Activated B cell treated with CpG ODN at 0.5 μM for 24 hours (primary cell): Measurements from ENCODE around the gene ERGIC1. TPM values are rescaled to one million over a fixed set of nuclear protein-coding genes. Genes with fewer than 3 reads are reported as not detected.

Source experiments
- ATAC-seq: fragments of 200-7000 bp; cut with Tn5 transposase; one replicate; pipeline ENCODE4 v1.10.0; 2021; ENCODE audit warnings: low read depth, mild to moderate bottlenecking, moderate library complexity
- CTCF ChIA-PET: fragments of 350-600 bp; sonication (Branson Sonifier 250); formaldehyde crosslinking; loops from one replicate; lab custom pipeline; 2021; ENCODE audit warnings: antibody characterized with exemption; lab: Charles Lee
- POLR2A ChIA-PET: fragments of 350-600 bp; sonication (Branson Sonifier 250); formaldehyde crosslinking; loops from one replicate; lab custom pipeline; 2021; ENCODE audit warnings: antibody characterized with exemption; lab: Charles Lee
- DNase-seq: peaks from one replicate; pipeline ENCODE4 v3.0.0; 2022
- H3K27ac Mint-ChIP-seq: one replicate; pipeline ENCODE4 v1.8.0; 2020; ENCODE audit warnings: mixed read lengths
- H3K27me3 Mint-ChIP-seq: one replicate; pipeline ENCODE4 v1.8.0; 2021; ENCODE audit warnings: mixed read lengths
- H3K36me3 Mint-ChIP-seq: one replicate; pipeline ENCODE4 v1.8.0; 2021; ENCODE audit warnings: low read depth, mixed read lengths
- H3K4me1 Mint-ChIP-seq: one replicate; pipeline ENCODE4 v1.8.0; 2021; ENCODE audit warnings: mixed read lengths
- H3K4me3 Mint-ChIP-seq: one replicate; pipeline ENCODE4 v1.8.0; 2020; ENCODE audit warnings: mild to moderate bottlenecking, mixed read lengths
- H3K9me3 Mint-ChIP-seq: one replicate; pipeline ENCODE4 v1.8.0; 2020; ENCODE audit warnings: mixed read lengths
- intact Hi-C: fragments of 100-400 bp; cut with micrococcal nuclease; formaldehyde crosslinking; loops from one replicate; pipeline ENCODE4 v1.15.1; 2024
- total RNA-seq: library from RNA; stranded (reverse); gene quantifications from 2 replicates; pipeline ENCODE4 v1.2.3, GENCODE V29; 2022
- TF ChIP-seq, protein P1 (sequence below): fragments of 200-600 bp; IDR thresholded peaks from one replicate; pipeline ENCODE4 v1.8.0; 2022; ENCODE audit warnings: antibody characterized with exemption, mild to moderate bottlenecking

The ERGIC1 gene
- total RNA-seq, 1 donor from 2014 or later, result 72.5 TPM

- H3K27me3 Mint-ChIP-seq, result peaks cover 4% of the 10 kb centered on the region
- CTCF ChIA-PET, result no interaction called here
- TF ChIP-seq, protein P1, sequence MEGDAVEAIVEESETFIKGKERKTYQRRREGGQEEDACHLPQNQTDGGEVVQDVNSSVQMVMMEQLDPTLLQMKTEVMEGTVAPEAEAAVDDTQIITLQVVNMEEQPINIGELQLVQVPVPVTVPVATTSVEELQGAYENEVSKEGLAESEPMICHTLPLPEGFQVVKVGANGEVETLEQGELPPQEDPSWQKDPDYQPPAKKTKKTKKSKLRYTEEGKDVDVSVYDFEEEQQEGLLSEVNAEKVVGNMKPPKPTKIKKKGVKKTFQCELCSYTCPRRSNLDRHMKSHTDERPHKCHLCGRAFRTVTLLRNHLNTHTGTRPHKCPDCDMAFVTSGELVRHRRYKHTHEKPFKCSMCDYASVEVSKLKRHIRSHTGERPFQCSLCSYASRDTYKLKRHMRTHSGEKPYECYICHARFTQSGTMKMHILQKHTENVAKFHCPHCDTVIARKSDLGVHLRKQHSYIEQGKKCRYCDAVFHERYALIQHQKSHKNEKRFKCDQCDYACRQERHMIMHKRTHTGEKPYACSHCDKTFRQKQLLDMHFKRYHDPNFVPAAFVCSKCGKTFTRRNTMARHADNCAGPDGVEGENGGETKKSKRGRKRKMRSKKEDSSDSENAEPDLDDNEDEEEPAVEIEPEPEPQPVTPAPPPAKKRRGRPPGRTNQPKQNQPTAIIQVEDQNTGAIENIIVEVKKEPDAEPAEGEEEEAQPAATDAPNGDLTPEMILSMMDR, result no peak
- intact Hi-C loops, result no loop called here
- ATAC-seq (no peak), DNase-seq (no peak)
- H3K4me1 Mint-ChIP-seq, result no peaks in the 10 kb centered on the region
- peaks cover under 1% of the 10 kb centered on the region for H3K36me3 Mint-ChIP-seq
- no peak overlapping the region for H3K4me3 Mint-ChIP-seq
- no peak overlapping the region for H3K27ac Mint-ChIP-seq
- no peaks in the 10 kb centered on the region for H3K9me3 Mint-ChIP-seq
- POLR2A ChIA-PET, result no interaction called here
These were observed 141.2 kb downstream of the ERGIC1 start for GRCh38 chr5:172975289-172975688.

GRCh38 chr5:172979778-172980177 is 145.7 kb downstream of the ERGIC1 start:
- Mint-ChIP-seq H3K27me3 (peaks cover 4% of the 10 kb centered on the region), H3K9me3 (no peaks in the 10 kb centered on the region), H3K4me1 (peaks cover 14% of the 10 kb centered on the region), H3K27ac (no peak overlapping the region), H3K36me3 (peaks cover 3% of the 10 kb centered on the region), H3K4me3 (no peak overlapping the region)
- intact Hi-C loops, result loop anchor here (2.0 to 5.0 kb wide), 2 partner anchors 58 to 303 kb away; no protein-coding TSS in a partner anchor
- ChIA-PET CTCF (interaction anchor here (1.6 kb wide), 2 partner anchors 165 to 593 kb away, joined by 5 to 9 read pairs; partner anchors contain the start of gene BNIP1), POLR2A (no interaction called here)
- DNase-seq (no peak), ATAC-seq (no peak)
- TF ChIP-seq, protein P1, result no peak

- ATAC-seq (no peak), DNase-seq (no peak)
- ChIA-PET POLR2A (interaction anchor here (3.6 kb wide), 1 partner anchor 23 kb away, joined by 38 read pairs; the partner anchor contains the start of gene RPL26L1), CTCF (interaction anchor here (1.1 to 1.5 kb wide), 5 partner anchors 23 to 222 kb away, joined by 3 read pairs; partner anchors contain the start of gene RPL26L1)
- H3K4me1 Mint-ChIP-seq, result peaks cover 31% of the 10 kb centered on the region
- H3K4me3 Mint-ChIP-seq, result no peak overlapping the region
- H3K27me3 Mint-ChIP-seq, result no peaks in the 10 kb centered on the region
- H3K27ac Mint-ChIP-seq, result no peak overlapping the region
- H3K9me3 Mint-ChIP-seq, result no peaks in the 10 kb centered on the region
- intact Hi-C loops, result loop anchor here (5.0 kb wide), 1 partner anchor 55 kb away; no protein-coding TSS in a partner anchor
- TF ChIP-seq, protein P1, result no peak
- H3K36me3 Mint-ChIP-seq, result peaks cover 14% of the 10 kb centered on the region
These were observed 147.9 kb downstream of the ERGIC1 start for GRCh38 chr5:172981931-172982330.

- H3K36me3 Mint-ChIP-seq, result peaks cover 30% of the 10 kb centered on the region
- ChIA-PET POLR2A (interaction anchor here (0.5 to 3.6 kb wide), 23 partner anchors 11 to 1009 kb away, joined by 3 to 54 read pairs (median 8); partner anchors contain the start of genes BNIP1, DUSP1, FBXW11 and RPL26L1), CTCF (interaction anchor here (0.7 to 2.4 kb wide), 12 partner anchors 12 to 162 kb away, joined by 3 to 15 read pairs (median 4); partner anchors contain the start of genes BNIP1 and RPL26L1)
- H3K9me3 Mint-ChIP-seq, result no peaks in the 10 kb centered on the region
- intact Hi-C loops, result loop anchor here (1.0 to 5.0 kb wide), 8 partner anchors 17 to 633 kb away; partner anchors contain the start of genes BNIP1, BOD1 and RPL26L1
- H3K4me3 Mint-ChIP-seq, result peak within 1 kb of the TSS; percentile 98
- peak; percentile 97 for DNase-seq
- peak within 1 kb of the TSS; percentile 96 for H3K27ac Mint-ChIP-seq
- TF ChIP-seq, protein P1, result no peak
- H3K4me1 Mint-ChIP-seq, result peaks cover 40% of the 10 kb centered on the region
- ATAC-seq, result peak; percentile 84
- no peaks in the 10 kb centered on the region for H3K27me3 Mint-ChIP-seq
These were observed 149.6 kb downstream of the ERGIC1 start, which contains the start of gene ATP6V0E1 for GRCh38 chr5:172983542-172984243. ATP6V0E1 (plus strand) TSS chr5:172983771; CDS start chr5:172983861, 90 bp downstream.
